A549 (cell line): ENCODE results near the gene HOXB7. TPM values are rescaled to one million over a fixed set of nuclear protein-coding genes. Genes with fewer than 3 reads are reported as not detected.

Experiments
- ATAC-seq, 2 experiments: fragments of 200-7000 bp in 1 of 2; fragments of >200 bp in 1 of 2; cut with Nextera tagmentation in 1 of 2; cut with Tn5 transposase in 1 of 2; 3 replicates each; pipeline versions ENCODE4 v1.8.0 to v1.9.1; 2018 to 2020; ENCODE audit warnings: mild to moderate bottlenecking in 1 of 2, moderate library complexity in 1 of 2
- CTCF ChIA-PET: fragments of 300-600 bp; sonication (Branson Sonifier 250); formaldehyde crosslinking; extraction: SDS; loops from one replicate; lab custom pipeline; 2021; ENCODE audit warnings: antibody characterized with exemption, inconsistent platforms; lab: Yijun Ruan, JAX
- POLR2A ChIA-PET: fragments of 350-600 bp; formaldehyde crosslinking; extraction: SDS; loops from one replicate; lab custom pipeline; 2021; ENCODE audit warnings: antibody characterized with exemption, inconsistent platforms; lab: Yijun Ruan, JAX
- DNase-seq, 2 experiments: peaks; one replicate each; pipeline versions ENCODE4 v3.0.0 to v3.0.0-alpha.2; 2011 to 2016; ENCODE audit warnings: low read depth in 1 of 2, low spot score in 1 of 2
- FAIRE-seq: peaks from 2 replicates; lab custom pipeline; 2011; peaks lifted over from hg19 to GRCh38; lab: Jason Lieb, UNC
- H3K27ac ChIP-seq, 2 experiments: fragments of >200 bp; sonication (Bioruptor Twin); formaldehyde crosslinking; 3 replicates each; pipeline ENCODE4 v1.5.1; 2016 to 2017
- H3K4me1 ChIP-seq: fragments of >200 bp; sonication (Bioruptor Twin); formaldehyde crosslinking; 3 replicates; pipeline ENCODE4 v1.6.1; 2016
- H3K4me2 ChIP-seq: fragments of >200 bp; sonication (Bioruptor Twin); formaldehyde crosslinking; 3 replicates; pipeline ENCODE4 v1.6.1; 2016
- H3K4me3 ChIP-seq: fragments of >200 bp; sonication (Bioruptor Twin); formaldehyde crosslinking; 3 replicates; pipeline ENCODE4 v1.5.1; 2016
- H3K9me3 ChIP-seq: fragments of >200 bp; sonication (Bioruptor Twin); formaldehyde crosslinking; 3 replicates; pipeline ENCODE4 v1.6.1; 2016
- BCL3 ChIP-seq: fragments of >200 bp; sonication (Bioruptor Twin); formaldehyde crosslinking; IDR thresholded peaks from 3 replicates; pipeline ENCODE4 v1.6.1; 2016
- CBX2 ChIP-seq: fragments of 200-600 bp; sonication (generic); IDR thresholded peaks from 2 replicates; pipeline ENCODE4 v1.6.1; 2016; ENCODE audit warnings: low read depth, mild to moderate bottlenecking, borderline replicate concordance
- CHD4 ChIP-seq: fragments of 200-600 bp; sonication (generic); IDR thresholded peaks from 2 replicates; pipeline ENCODE4 v1.6.1; 2016; ENCODE audit warnings: antibody characterized with exemption, mild to moderate bottlenecking, borderline replicate concordance
- CTCF ChIP-seq: fragments of >200 bp; sonication (Bioruptor Twin); formaldehyde crosslinking; IDR thresholded peaks from 3 replicates; pipeline ENCODE4 v1.5.1; 2016
- E2F6 ChIP-seq: IDR thresholded peaks from 2 replicates; pipeline ENCODE4 v1.6.1; 2012; ENCODE audit warnings: low read depth, borderline replicate concordance
- FOSB ChIP-seq: fragments of 250-450 bp; sonication (Bioruptor Pico); IDR thresholded peaks from 2 replicates; pipeline ENCODE4 v1.5.0; 2020; ENCODE audit warnings: mild to moderate bottlenecking, moderate library complexity
- FOSL2 ChIP-seq, 2 experiments: fragments of 450-650 bp in 1 of 2; fragments of >200 bp in 1 of 2; sonication (Bioruptor Twin) in 1 of 2; formaldehyde crosslinking; IDR thresholded peaks; 2 replicates each; pipeline versions ENCODE4 v1.5.0 to v1.6.1; 2016 to 2020; ENCODE audit warnings: mild to moderate bottlenecking in 1 of 2, moderate library complexity in 1 of 2
- HDAC2 ChIP-seq: fragments of 200-600 bp; sonication (generic); IDR thresholded peaks from 2 replicates; pipeline ENCODE4 v1.6.1; 2016
- HMGXB4 ChIP-seq: fragments of 250-450 bp; sonication (Bioruptor Pico); IDR thresholded peaks from 2 replicates; pipeline ENCODE4 v1.5.0; 2021; ENCODE audit warnings: mild to moderate bottlenecking, moderate library complexity, borderline replicate concordance
- HOXB5 ChIP-seq: fragments of 250-450 bp; sonication (Bioruptor Pico); IDR thresholded peaks from 2 replicates; pipeline ENCODE4 v1.5.0; 2020; ENCODE audit warnings: mild to moderate bottlenecking, moderate library complexity
- JUN ChIP-seq, 2 experiments: fragments of >200 bp; sonication (Bioruptor Twin); formaldehyde crosslinking; IDR thresholded peaks; 2 replicates in 1 of 2; 3 replicates in 1 of 2; pipeline ENCODE4 v1.6.1; 2016 to 2017
- KDM5A ChIP-seq: fragments of 200-600 bp; sonication (generic); IDR thresholded peaks from 2 replicates; pipeline ENCODE4 v1.6.1; 2016; ENCODE audit warnings: antibody characterized with exemption, mild to moderate bottlenecking
- MAX ChIP-seq: IDR thresholded peaks from 2 replicates; pipeline ENCODE4 v1.6.1; 2012
- NFE2L2 ChIP-seq: fragments of 150-350 bp; conservative IDR thresholded peaks from 2 replicates; pipeline ENCODE4 v1.6.1; 2014; ENCODE audit warnings: low read length
- PBX3 ChIP-seq: IDR thresholded peaks from 2 replicates; pipeline ENCODE4 v1.6.1; 2012
- PHF8 ChIP-seq: fragments of 200-600 bp; sonication (generic); IDR thresholded peaks from 2 replicates; pipeline ENCODE4 v1.6.1; 2016; ENCODE audit warnings: low read depth, mild to moderate bottlenecking, antibody characterized with exemption, moderate library complexity, borderline replicate concordance
- POLR2A ChIP-seq: IDR thresholded peaks from 2 replicates; pipeline ENCODE4 v1.6.1; 2012; ENCODE audit warnings: mild to moderate bottlenecking, low read length
- REST ChIP-seq: fragments of 200-600 bp; sonication (generic); IDR thresholded peaks from 2 replicates; pipeline ENCODE4 v1.6.1; 2016; ENCODE audit warnings: antibody characterized with exemption, mild to moderate bottlenecking, moderate library complexity
- RNF2 ChIP-seq: fragments of 200-600 bp; sonication (generic); IDR thresholded peaks from 2 replicates; pipeline ENCODE4 v1.6.1; 2016; ENCODE audit warnings: low read depth, mild to moderate bottlenecking, antibody characterized with exemption, moderate library complexity, borderline replicate concordance
- SMC3 ChIP-seq: fragments of >200 bp; sonication (Bioruptor Twin); formaldehyde crosslinking; IDR thresholded peaks from 3 replicates; pipeline ENCODE4 v1.6.1; 2018; ENCODE audit warnings: inconsistent platforms
- TFCP2L1 ChIP-seq: fragments of 250-450 bp; sonication (Bioruptor Pico); IDR thresholded peaks from 2 replicates; pipeline ENCODE4 v1.5.0; 2021; ENCODE audit warnings: mild to moderate bottlenecking
- USF2 ChIP-seq: fragments of 450-650 bp; IDR thresholded peaks from 2 replicates; pipeline ENCODE4 v1.6.1; 2014; ENCODE audit warnings: antibody characterized with exemption
- ZFP36 ChIP-seq: fragments of 450-650 bp; IDR thresholded peaks from 2 replicates; pipeline ENCODE4 v1.6.1; 2014; ENCODE audit warnings: borderline replicate concordance; ENCODE audit not compliant: partially characterized antibody
- WGBS: methylation state at CpG from one replicate; pipeline ENCODE4 v1.1.6; 2017; ENCODE audit errors: missing lambda C conversion rate; 5-methylcytosine and 5-hydroxymethylcytosine counted together
- polyA minus RNA-seq: library from RNA; depleted of rRNA, polyadenylated mRNA; stranded (reverse); fragments of >200 nt; gene quantifications from 2 replicates; pipeline ENCODE4 v1.2.3, GENCODE V29; 2011; rRNA and poly(A)+ RNA removed
- polyA plus RNA-seq, 4 experiments: library from polyadenylated mRNA; depleted of rRNA in 3 of 4; stranded (reverse); fragments of >200 nt; fragmentation: RNase III in 1 of 4; extraction: RNeasy Plus Mini Kit Qiagen cat#74134 plus additional on column Dnase treatment in 1 of 4; gene quantifications; 2 replicates in 3 of 4; 3 replicates in 1 of 4; pipeline ENCODE4 v1.2.3, GENCODE V29; 2011 to 2017

Gene HOXB7
- polyA plus RNA-seq (2011; rRNA removed) = 15.4 and 22.3 TPM in 2 replicates
- polyA plus RNA-seq (2012; cell fraction: cytosol; rRNA removed) = 16.9 TPM in 2 replicates
- 9.0 and 12.5 TPM in 2 replicates for polyA plus RNA-seq (2012; cell fraction: nucleus; rRNA removed)
- polyA plus RNA-seq (2017; fragmentation: RNase III; extraction: RNeasy Plus Mini Kit Qiagen cat#74134 plus additional on column Dnase treatment) = 27.4 to 32.3 TPM (median 27.4 TPM) in 3 replicates
- 6.5 and 6.6 TPM in 2 replicates for polyA minus RNA-seq

- Histone ChIP-seq H3K9me3 (no peaks in the 10 kb centered on the region), H3K4me1 (peaks cover 16% of the 10 kb centered on the region), H3K4me2 (peak within 1 kb of the TSS; percentile 98), H3K4me3 (peak within 1 kb of the TSS; percentile 74), H3K27ac (peak within 1 kb of the TSS; percentile 93 to 99)
- CTCF ChIA-PET = interaction anchor here (0.7 to 4.4 kb wide), 11 partner anchors 8 to 426 kb away, joined by 3 to 28 read pairs (median 6); no protein-coding TSS in a partner anchor
- DNase-seq (peak; percentile 75 to 91), ATAC-seq (peak; percentile 11 to 59; a peak in 3 of 6 replicates), FAIRE-seq (no peak)
- WGBS = 1% methylated on average over 55 of the region's 79 CpGs
- POLR2A ChIA-PET = interaction anchor here (0.5 to 1.2 kb wide), 8 partner anchors 12 to 715 kb away, joined by 3 to 7 read pairs (median 5); partner anchors contain the start of gene HOXB9
- TF ChIP-seq HDAC2 (peak; percentile 73; the same call in 1 of the 2 replicates), TFCP2L1 (0 out of 2 replicates have a peak, but pooled peaks have one; percentile 15), JUN (IDR thresholded peaks at IDR 0.05) (peak; percentile 45 to 68), HMGXB4 (CRISPR knock-in tag) (peak; percentile 83; the same call in 1 of the 2 replicates), SMC3 (0 out of 3 replicates have a peak, but pooled peaks have one; percentile 4), NFE2L2 (no peak), FOSB (CRISPR knock-in tag) (no peak), CTCF (no peak), BCL3 (peak; percentile 59; the same call in 1 of the 3 replicates), HOXB5 (CRISPR knock-in tag) (peak; percentile 16; the same call in 1 of the 2 replicates), PBX3 (no peak), CBX2 (no peak), FOSL2 (IDR thresholded peaks at IDR 0.05) (no peak), FOSL2 (CRISPR knock-in tag; IDR thresholded peaks at IDR 0.05) (no peak), USF2 (peak; percentile 100), MAX (peak; percentile 78), POLR2A (peak; percentile 66), ZFP36 (no peak), KDM5A (no peak), REST (peak; percentile 61; the same call in 1 of the 2 replicates), PHF8 (peak; percentile 70; the same call in 1 of the 2 replicates), E2F6 (0 out of 2 replicates have a peak, but pooled peaks have one; percentile 9), RNF2 (no peak), CHD4 (no peak)
These were observed at the start of gene HOXB7 for GRCh38 chr17:48610282-48611211. TSS of gene HOXB7 (minus strand) at chr17:48611017. CDS start at chr17:48610918, 99 bp downstream.
